GM19452 (cell line): Measurements from ENCODE around the gene KCMF1.

Experiments
- ATAC-seq: cut with Tn5 transposase; IDR thresholded peaks from one replicate; pipeline ENCODE4 v1.9.1; 2021; ENCODE audit not compliant: unreplicated experiment

Gene KCMF1

DNA sequence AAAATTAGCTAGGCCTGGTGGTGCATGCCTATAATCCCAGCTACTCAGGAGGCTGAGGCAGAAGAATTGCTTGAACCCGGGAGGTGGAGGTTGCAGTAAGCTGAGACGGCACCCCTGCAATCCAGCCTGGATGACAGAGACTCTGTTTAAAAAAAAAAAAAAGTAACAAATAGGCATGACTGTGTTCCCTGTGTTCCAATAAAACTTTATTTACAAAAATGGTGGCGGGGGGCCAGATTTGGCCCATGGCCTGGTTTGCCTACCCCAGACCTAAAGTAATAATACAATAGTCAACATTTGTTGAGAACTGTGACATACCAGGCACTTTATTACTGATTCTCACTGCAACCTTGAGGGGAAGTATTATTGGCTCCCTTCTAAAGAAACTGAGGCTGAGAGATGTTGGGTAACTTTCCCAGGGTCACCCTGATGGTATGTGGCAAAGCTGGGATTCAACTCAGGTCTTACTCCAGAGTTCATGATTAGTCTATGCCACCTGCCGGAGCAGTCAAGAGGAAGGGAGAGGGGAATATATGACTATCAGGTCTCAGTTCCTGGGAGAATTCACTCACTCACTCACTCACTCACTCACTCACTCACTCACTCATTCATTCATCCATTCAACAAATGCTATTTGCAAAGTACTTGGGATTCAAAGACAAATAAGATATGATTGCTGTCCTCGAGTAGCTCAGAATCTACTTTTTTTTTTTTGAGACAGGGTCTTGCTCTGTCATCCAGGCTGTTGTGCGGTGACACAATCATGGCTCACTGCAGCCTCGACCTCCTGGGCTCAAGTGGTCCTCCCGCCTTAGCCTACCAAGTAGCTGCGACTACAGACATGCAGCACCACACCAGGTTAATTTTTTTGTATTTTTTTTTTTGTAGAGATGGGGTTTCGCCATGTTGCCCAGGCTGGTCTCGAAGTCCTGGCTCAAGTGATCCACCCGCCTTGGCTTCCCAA, 14.3 kb upstream of the KCMF1 start:
- ATAC-seq: no peak

DNA sequence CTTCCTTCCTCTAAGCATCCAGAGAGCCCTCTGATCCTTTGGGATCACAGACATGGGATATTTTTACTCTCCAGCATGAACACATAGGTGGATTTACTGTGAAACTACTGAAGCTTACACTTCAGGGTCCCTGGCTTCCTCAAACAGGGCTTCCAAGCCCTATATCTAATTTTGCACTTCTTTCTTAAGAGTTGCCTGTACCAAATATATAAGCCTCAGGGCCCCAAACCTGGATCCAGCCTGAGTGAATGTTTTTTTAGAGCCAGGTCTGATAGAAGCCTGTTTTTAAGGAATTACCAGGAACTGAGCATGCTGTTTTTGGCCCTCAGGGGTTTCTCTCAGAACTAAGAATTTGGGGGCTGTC, 13.2 kb upstream of the KCMF1 start:
- ATAC-seq: no peak

GRCh38 chr2:84958135-84959059, 12.6 kb upstream of the KCMF1 start:
- no peak for ATAC-seq

GRCh38 chr2:84959095-84959565, 11.8 kb upstream of the KCMF1 start:
- ATAC-seq: no peak

- no peak for ATAC-seq
Observed at GRCh38 chr2:84959566-84960506, 11.1 kb upstream of the KCMF1 start.

DNA sequence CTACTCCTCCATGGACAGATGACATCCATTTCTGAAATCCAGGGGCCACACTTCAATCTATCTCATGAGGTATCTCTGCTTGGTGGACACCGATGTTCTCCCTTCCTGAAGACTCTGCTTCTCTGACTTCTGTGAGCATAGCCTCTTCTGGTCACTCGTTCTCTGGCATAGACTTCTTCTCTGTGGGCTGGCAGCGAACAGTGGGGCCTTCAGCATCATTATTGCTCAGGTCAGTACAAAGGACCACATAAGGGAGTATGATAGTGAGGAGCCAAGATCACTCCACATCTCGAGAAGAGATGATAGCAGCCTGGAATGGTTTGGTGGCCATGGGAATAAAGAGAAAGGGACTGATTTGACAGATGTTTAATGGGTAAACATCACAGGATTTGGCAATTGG, 8.0 kb upstream of the KCMF1 start:
- no peak for ATAC-seq

- no peak for ATAC-seq
Observed at GRCh38 chr2:84963323-84963691, 7.7 kb upstream of the KCMF1 start.

DNA sequence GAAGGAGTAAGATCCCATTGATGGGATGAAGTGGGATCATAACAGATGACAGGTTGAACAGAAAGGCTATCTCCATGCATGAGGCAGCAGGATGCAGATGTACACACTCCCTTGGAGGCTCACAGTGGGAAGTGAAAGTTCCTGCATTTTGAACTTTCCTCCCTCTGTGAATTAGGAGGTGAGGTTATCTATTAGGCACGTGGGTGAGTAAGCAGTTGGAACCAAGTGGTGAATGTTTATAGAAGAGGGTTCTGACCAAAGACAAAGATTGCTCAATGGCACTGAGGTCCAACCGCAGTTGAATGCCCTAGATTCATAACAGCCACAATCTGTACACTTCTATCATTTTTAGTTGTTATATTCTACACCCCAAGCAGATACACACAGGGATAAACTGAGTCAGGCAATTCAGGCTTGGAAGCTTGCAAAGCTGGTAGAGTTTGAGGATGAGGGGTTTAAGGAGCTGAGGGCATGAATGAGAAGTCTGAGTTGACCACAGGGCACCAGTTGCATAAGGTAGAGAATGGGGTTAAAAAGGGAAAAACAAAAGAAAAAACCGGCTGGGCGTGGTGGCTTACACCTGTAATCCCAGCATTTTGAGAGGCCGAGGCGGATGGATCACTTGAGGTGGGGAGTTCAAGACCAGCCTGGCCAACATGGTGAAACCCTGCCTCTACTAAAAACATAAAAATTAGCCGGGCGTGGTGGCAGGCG, 7.1 kb upstream of the KCMF1 start:
- no peak for ATAC-seq

GRCh38 chr2:84964406-84965191, 6.4 kb upstream of the KCMF1 start:
- no peak for ATAC-seq

GRCh38 chr2:84965192-84965516, 5.8 kb upstream of the KCMF1 start:
- no peak for ATAC-seq

- no peak for ATAC-seq
Observed at GRCh38 chr2:84965827-84966226, 5.1 kb upstream of the KCMF1 start.

- ATAC-seq: no peak
Observed at GRCh38 chr2:84966731-84967130, 4.2 kb upstream of the KCMF1 start.

GRCh38 chr2:84969511-84970209, 1.3 kb upstream of the KCMF1 start:
- no peak for ATAC-seq

DNA sequence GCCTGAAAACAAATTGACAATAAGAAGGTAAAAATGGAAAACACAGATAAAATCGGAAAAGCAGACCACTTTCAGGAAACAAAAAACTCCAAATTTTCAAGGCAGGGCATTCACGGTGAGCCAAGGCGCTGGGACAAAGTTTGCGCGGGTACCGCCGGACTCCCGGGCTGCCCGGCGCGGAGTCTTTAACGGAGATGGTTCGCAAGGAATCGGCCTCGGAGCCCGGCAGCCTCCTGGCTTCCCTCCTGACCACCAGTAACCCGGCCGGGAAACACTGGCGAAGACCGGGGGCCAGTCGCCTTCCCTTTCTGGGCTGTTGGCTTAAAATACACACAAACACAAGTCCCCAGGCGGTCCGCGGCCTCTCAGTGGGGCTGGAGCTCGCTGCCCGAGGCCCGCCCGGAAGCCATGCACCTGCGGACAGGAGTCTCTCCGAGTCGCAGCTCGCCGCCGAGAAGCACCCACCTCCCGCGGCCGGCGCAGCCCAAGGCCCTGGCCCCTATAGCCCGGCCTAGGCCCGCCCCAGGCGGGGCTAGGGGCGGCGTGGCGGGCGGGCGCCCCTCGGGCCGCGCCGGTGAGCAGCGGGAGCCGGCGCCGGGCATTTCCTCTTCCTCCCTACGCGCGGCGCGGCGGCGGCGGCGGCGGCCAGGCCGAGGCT, 622 bp upstream of the KCMF1 start:
- ATAC-seq: peak; percentile 34

- peak; percentile 42 for ATAC-seq
Observed at GRCh38 chr2:84971510-84972206, 697 bp downstream of the KCMF1 start.

DNA sequence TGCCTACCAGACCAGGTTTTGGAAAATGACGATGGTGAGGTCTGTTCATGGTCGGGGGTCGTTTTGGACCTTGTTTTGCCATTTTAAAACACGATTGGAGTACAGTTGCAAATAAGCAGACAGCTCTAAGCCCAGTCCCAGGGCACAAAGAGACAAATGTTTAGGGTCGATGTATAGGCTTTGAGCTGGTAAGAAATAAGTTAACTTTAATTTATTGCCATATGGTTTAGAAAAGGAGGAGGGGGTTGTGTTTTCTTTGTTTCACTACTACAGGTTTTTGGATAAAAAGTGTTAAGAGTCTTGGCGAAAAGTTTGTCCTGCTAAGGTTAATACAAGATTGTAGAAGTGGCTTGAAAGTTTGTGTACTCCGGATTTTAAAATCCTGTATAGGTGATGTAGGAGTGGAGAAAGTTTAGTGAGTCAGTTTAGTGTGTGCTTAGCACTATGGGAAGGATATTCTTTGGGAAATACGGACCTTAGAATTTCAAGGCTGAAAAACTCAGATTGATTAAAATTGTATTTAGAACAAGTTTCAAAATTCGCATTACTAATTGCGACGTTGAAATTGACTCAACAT, 1.3 kb downstream of the KCMF1 start:
- no peak for ATAC-seq

GRCh38 chr2:84972932-84973331, 2.0 kb downstream of the KCMF1 start:
- ATAC-seq: no peak
